NOMO-1 (cell line): Measurements from ENCODE around the gene GATAD2A.

Experiments
- DNase-seq, 2 experiments: peaks; one replicate each; lab custom pipeline; 2025; ENCODE audit not compliant: unreplicated experiment in 2 of 2; lab: John Stamatoyannopoulos, UW

GATAD2A gene

DNA sequence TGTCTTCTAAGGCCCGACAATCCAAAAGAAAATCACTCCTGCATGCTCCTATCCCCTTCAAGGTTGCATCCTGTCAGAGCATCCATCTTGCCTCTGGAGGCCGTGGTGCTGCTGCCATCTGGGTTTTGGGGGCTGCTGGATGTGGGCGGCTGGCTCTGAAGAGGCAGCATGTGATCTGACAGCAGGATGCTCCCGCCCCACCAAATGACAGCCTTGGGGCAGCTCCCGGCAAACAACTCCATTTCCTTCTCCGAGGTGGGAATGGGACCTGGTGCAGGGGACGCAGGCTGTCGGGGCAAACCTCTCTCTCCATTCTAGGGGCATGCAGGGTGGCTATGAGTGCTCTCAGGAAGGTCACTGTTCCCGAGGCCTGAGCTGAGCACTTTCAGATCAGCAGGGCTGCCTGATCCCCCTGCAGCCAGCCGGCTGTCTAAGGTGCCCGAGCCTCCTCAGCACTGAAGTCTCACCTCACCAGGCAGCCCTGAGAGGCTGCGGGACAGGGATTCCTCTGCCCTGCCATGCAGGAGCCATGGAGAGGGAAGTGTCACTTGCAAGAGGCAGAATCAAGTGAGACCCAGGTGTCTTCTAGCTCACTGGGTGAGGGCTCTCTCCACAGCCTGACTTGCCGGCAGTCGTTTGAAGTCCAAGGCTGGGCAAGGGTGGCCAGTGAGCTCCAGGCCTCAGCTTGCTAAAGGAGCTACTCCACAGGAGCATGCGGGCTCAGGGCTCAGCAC, 81.0 kb downstream of the GATAD2A start:
- DNase-seq = no peak

- no peak for DNase-seq
These were observed 81.8 kb downstream of the GATAD2A start for GRCh38 chr19:19487077-19487949.

DNA sequence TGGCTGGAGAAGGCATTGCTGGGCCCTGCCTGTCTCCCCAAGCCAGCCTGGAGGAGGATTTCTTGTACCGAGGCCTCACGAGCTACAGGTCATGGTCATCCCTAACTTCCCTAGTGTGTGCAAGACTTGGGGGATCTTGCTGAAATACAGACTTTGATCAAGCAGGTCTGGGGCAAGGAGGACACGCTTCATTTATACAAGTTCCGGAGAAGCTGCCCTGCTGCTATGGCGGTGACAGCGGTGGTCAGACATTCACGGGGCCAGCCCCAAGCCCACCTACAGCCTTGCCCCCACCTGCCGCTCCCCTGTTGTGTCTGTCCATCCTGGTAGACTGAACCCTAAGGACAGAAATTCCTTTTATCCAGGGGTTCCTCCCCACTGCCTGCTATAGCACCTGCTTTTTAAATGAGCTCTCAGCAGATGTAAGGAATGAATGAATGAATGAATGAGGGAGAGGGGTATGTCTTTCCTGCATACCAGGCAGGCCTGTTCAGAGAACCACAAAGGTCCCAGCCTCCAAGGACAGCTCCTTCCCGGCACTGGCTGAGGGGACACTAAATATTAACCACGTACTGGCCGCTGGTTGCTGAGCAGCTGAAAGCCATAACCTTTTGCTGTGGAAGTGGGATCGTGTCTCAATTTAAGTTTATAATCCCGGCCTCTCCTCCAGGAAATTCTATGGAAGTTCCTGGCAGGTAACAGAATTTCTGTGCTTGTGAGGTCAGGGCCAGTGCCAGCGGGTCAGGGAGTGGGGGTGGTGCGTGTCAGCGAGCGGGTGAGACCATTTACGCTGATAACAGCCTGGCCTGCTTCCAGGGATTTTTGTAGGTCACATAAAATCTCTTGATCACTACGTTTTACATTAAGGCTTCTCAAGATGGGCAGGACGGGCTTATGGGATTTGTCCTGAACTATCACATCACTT, 82.7 kb downstream of the GATAD2A start:
- no peak for DNase-seq

- DNase-seq = peak; percentile 67 to 84
These were observed 83.6 kb downstream of the GATAD2A start for GRCh38 chr19:19488875-19489690.

DNA sequence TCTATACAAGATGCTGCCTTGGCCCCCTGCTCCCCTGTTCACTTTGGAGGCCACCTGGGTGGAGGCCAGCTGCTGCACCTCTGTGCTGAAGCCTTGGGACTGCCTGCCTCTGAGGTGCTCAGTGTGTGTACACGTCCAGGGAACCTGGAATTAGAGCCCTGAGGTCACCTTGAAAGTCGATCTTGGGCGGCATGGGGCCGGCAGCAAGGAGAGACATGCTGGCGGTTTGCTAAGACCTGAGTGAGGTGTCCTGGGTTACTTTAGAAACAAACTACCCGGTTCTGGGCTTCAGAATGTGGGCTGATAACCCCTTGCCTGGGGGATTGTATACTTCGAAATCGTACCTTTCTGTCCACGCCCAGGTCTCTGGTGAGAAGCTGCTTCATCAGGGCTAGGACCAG, 84.3 kb downstream of the GATAD2A start:
- no peak for DNase-seq

DNA sequence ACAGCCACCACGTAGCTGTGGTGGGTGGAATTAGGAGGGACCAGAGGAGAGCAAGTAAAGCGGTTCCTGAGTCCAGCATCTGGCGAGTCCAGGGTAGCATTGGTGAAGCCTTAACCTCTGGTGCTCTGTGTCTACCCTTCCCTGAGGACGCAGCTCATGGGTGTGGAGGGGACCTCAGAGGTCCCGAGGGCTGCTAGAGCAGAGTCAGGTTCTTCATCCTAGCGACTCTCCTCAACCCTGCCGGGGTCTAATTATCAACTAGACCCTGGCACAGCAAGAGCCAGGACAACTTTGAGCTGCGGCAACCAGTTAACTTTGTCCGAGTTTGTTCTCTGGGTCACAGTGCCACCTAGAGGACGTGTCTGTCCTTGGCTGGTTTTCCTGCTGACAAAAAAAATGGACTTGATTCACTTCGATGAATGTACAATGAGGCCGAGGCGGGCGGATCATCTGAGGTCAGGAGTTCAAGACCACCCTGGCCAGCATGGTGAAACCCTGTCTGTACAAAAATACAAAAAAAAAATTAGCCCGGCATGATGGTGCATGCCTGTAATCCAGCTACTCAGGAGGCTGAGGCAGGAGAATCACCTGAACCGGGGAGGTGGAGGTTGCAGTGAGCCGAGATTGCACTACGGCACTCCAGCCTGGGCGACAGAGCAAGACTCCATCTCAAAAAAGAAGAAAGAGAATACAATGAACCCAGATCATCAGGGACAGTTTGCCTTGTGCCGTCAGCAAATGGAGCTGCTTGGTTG, 84.9 kb downstream of the GATAD2A start:
- peak; percentile 23 to 73 for DNase-seq

DNA sequence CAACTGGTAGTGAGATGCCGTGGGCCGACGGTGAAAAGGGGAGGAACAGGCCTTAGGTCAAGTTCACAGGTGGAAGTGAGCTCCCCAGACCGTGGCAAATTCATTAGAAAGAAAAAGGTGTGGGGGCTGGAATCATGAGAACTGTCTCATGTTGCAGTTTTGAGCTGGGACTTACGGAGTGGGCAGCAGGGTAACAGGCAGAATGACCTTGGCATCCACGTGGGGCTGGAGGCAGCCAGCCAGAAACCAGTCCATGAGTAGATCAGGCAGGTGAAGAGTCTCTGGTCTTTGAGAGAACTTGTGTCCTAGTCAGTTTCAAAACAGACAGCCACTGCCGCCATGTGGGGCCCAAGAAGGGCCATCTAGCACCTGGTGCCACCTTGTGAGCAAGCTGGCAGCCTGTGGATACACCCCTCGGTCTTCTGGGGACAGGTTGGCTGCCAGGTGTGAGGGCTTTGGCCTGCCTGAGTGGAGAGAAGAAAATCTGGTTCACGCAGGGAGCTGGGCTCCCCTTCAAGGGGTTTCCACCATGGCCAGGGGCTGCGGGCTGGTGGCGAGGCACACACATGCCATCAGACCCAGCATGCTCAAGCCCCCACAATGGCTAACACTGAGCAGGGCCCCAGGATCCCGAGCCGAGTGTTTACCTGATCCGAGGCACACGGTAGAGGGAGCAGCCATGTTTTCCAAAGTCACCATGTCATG, 86.0 kb downstream of the GATAD2A start:
- no peak for DNase-seq

- DNase-seq = no peak
These were observed 86.6 kb downstream of the GATAD2A start for GRCh38 chr19:19492026-19492610.

DNA sequence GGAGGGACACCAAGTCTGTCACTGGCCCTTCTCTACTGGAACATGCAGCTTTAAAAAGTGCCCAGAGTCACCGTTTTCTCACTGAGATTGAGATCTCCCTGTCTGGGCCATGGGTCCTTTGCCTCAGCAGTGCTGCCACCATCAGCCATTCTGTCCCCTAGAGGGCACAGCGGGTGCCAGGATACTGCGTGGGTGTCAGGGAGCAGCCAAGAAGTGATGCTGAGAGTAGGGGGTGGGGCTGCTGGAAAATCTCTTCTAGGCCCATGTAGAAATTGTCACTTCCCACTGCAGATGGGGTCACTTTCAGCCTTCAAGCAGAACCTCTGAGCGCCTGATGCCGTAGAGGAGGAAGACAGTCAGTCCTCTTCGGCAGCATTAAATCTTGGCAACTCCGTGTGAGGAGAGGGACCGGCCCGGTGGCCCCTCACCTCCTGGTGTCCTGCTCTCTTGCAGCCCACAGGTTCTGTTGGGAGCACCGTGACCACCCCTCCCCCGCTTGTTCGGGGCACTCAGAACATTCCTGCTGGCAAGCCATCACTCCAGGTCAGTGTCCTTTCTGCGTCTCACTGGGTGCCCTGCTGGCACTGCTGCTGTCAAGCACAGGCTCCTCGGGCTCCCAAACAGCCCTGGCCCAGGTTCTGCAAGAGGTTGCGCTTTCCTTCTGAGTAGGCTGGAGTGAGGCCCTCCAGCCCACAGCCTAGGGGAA, 88.5 kb downstream of the GATAD2A start:
- no peak for DNase-seq

DNA sequence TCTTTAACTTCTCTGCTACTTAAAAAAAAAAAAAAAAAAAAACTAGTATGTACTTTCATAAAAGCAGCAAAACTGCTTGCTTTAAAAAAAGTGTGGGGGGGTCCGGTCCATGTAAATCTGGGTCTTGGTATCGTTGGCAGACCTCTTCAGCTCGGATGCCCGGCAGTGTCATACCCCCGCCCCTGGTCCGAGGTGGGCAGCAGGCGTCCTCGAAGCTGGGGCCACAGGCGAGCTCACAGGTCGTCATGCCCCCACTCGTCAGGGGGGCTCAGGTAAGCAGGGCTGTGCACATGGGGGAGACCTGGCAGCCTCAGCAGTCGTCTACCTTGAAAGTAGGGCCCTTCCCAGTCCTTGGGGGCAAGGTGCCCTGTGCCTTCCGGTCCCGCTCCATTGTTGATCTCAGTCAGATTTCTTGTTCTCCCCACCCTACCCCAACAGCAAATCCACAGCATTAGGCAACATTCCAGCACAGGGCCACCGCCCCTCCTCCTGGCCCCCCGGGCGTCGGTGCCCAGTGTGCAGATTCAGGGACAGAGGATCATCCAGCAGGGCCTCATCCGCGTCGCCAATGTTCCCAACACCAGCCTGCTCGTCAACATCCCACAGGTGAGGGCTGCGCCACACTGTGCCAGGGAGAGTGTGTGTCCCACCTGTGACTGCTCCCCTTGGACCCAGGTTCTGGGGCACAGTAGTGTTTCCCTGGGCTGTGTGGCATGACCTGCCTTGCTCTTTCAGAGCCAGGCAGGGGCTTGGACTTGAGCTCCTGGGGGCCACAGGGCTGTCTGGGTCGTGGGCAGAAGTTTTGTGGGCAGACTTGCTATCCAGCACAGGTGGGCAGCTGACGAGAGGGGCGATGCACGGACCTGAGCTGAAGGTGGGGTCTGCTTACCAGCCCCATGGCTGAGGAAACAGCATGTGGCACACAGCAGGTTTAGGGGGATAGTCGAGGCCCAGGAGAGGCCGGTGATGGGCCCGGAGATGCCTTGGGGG, 90.4 kb downstream of the GATAD2A start:
- DNase-seq = no peak

- DNase-seq = no peak
These were observed 92.9 kb downstream of the GATAD2A start for GRCh38 chr19:19498255-19498991.

DNA sequence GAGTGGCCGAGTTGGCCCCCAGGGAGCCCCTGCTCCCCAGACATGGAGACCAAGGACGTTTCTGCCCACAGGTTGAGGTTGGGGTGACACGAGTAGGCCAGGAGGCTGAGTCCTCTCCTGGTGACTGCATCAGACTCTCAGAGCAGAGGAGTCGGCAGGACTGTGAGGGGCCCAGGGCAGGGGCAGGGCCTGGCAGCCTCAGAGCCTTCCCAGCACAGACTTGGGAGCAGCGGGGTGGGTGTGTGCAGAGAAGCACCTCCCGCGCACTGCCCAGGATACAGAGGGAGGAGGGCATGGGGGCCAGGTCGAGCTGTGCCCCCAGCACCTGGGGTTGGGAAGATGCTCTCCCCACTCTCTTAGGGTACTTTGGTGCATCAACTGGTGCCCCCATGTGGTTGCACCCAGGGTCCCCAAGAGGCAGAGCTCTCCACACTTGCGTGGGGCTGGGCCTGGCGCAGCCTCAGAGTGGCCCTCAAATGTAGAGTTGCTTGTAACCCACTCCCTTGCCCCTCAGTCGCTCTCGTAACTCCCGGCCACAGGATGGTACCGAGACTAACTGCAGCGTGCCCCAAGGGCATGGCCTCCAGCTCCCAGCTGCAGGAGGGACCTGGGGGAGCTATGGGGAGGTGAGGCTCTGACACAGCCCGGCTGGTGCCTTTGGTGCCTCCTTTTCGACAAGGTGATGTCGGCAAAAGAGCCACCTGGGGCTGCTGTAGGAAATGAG, 94.0 kb downstream of the GATAD2A start:
- no peak for DNase-seq

DNA sequence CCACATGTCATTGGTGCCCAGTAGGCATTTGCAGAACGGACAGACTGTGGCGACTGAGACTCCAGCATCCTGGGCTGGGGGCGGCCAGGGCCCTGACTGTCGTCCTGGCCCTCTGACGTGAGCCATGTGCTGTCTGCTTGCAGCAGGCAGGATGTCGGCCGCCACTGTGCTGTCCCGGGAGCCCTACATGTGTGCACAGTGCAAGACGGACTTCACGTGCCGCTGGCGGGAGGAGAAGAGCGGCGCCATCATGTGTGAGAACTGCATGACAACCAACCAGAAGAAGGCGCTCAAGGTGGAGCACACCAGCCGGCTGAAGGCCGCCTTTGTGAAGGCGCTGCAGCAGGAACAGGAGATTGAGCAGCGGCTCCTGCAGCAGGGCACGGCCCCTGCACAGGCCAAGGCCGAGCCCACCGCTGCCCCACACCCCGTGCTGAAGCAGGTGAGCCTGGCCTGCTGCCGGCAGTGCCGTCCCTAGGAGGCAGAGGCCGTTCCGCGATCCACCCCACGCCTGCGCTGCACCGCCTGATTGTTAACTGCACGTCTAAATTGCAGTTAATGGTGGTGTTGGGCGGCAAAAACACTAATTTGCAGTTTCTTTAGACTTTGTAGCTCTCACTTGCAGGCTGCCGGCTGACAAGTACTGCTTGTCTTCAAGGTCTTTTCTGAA, 95.6 kb downstream of the GATAD2A start:
- no peak for DNase-seq

GRCh38 chr19:19501798-19502197, 96.3 kb downstream of the GATAD2A start:
- no peak for DNase-seq

GRCh38 chr19:19502281-19502680, 96.8 kb downstream of the GATAD2A start:
- DNase-seq = no peak
